SK-N-SH (cell line): ENCODE measurements around the gene SPTLC2. TPM values are rescaled to one million over a fixed set of nuclear protein-coding genes. Genes with fewer than 3 reads are reported as not detected.

Source experiments
- CTCF ChIA-PET: fragments of 300-600, 350-600 bp; formaldehyde crosslinking; extraction: SDS; loops from one replicate; lab custom pipeline; 2021; lab: Yijun Ruan, JAX
- POLR2A ChIA-PET: fragments of 350-600 bp; sonication (Branson Sonifier 250); formaldehyde crosslinking; extraction: SDS; loops from one replicate; lab custom pipeline; 2020; ENCODE audit warnings: antibody characterized with exemption, inconsistent platforms; lab: Yijun Ruan, JAX
- DNase-seq: peaks from one replicate; pipeline ENCODE4 v3.0.0; 2012
- H2AFZ ChIP-seq: fragments of 200-600 bp; sonication (generic); 2 replicates; pipeline ENCODE4 v1.8.1; 2016; ENCODE audit warnings: antibody characterized with exemption, mild to moderate bottlenecking, low read depth
- H3F3A ChIP-seq: fragments of 200-600 bp; sonication (generic); replicated peaks from 2 replicates; pipeline ENCODE3; 2016; ENCODE audit warnings: antibody characterized with exemption, mild to moderate bottlenecking; ENCODE audit not compliant: insufficient read depth
- H3K27ac ChIP-seq, 2 experiments: fragments of 200-500 bp in 1 of 2; fragments of 200-600 bp in 1 of 2; sonication (Bioruptor generic) in 1 of 2; sonication (generic), shearing (Covaris generic) in 1 of 2; 2 replicates each; pipeline versions ENCODE4 v1.5.1 to v1.6.1; 2014 to 2016; ENCODE audit warnings: low read depth in 2 of 2, inconsistent platforms in 1 of 2, low read length in 1 of 2, mild to moderate bottlenecking in 1 of 2, mixed read lengths in 1 of 2
- H3K27me3 ChIP-seq: fragments of 200-600 bp; sonication (generic), shearing (Covaris generic); 2 replicates; pipeline ENCODE4 v1.6.1; 2016; ENCODE audit warnings: mixed run types; ENCODE audit not compliant: insufficient read depth
- H3K36me3 ChIP-seq, 2 experiments: fragments of 200-500 bp in 1 of 2; fragments of 200-600 bp in 1 of 2; sonication (Bioruptor generic) in 1 of 2; sonication (generic) in 1 of 2; replicated peaks in 1 of 2; 2 replicates each; pipeline versions ENCODE3 to v1.5.1; 2014 to 2016; ENCODE audit warnings: low read length in 1 of 2, mild to moderate bottlenecking in 1 of 2; ENCODE audit not compliant: insufficient read depth in 2 of 2, control insufficient read depth in 1 of 2
- H3K4me1 ChIP-seq, 2 experiments: fragments of 200-500 bp in 1 of 2; fragments of 200-600 bp in 1 of 2; sonication (Bioruptor generic) in 1 of 2; sonication (generic), shearing (Covaris generic) in 1 of 2; 2 replicates each; pipeline versions ENCODE4 v1.5.1 to v1.6.1; 2014 to 2016; ENCODE audit warnings: low read depth in 1 of 2, low read length in 1 of 2, mixed run types in 1 of 2; ENCODE audit not compliant: insufficient read depth in 2 of 2, control insufficient read depth in 1 of 2
- H3K4me2 ChIP-seq: fragments of 200-600 bp; sonication (generic), shearing (Covaris generic); 2 replicates; pipeline ENCODE4 v1.6.1; 2017; ENCODE audit warnings: mixed run types
- H3K4me3 ChIP-seq, 2 experiments: fragments of 200-500 bp in 1 of 2; fragments of 200-600 bp in 1 of 2; sonication (Bioruptor generic) in 1 of 2; sonication (generic), shearing (Covaris generic) in 1 of 2; 2 replicates each; pipeline versions ENCODE4 v1.5.1 to v1.8.1; 2014 to 2016; ENCODE audit warnings: low read depth in 2 of 2, inconsistent platforms in 1 of 2, low read length in 1 of 2, mild to moderate bottlenecking in 1 of 2, mixed read lengths in 1 of 2, moderate library complexity in 1 of 2
- H3K79me2 ChIP-seq: fragments of 200-600 bp; sonication (generic); 2 replicates; pipeline ENCODE4 v1.8.1; 2017; ENCODE audit warnings: mild to moderate bottlenecking; ENCODE audit not compliant: insufficient read depth
- H3K9ac ChIP-seq: fragments of 200-600 bp; sonication (generic); 2 replicates; pipeline ENCODE4 v1.6.1; 2017; ENCODE audit warnings: mixed run types
- H3K9me2 ChIP-seq: fragments of 200-600 bp; sonication (generic); 2 replicates; pipeline ENCODE4 v1.6.1; 2017; ENCODE audit warnings: mixed run types
- H3K9me3 ChIP-seq: fragments of 200-600 bp; sonication (generic); 2 replicates; pipeline ENCODE4 v1.6.1; 2017; ENCODE audit warnings: mixed run types, mild to moderate bottlenecking, moderate library complexity
- H4K20me1 ChIP-seq: fragments of 200-600 bp; sonication (generic); 2 replicates; pipeline ENCODE4 v1.6.1; 2017; ENCODE audit warnings: mild to moderate bottlenecking, mixed run types; ENCODE audit not compliant: insufficient read depth
- CHD2 ChIP-seq: fragments of 150-350 bp; IDR thresholded peaks from 2 replicates; pipeline ENCODE4 v1.6.1; 2018; ENCODE audit warnings: low read length; ENCODE audit not compliant: partially characterized antibody
- FOSL2 ChIP-seq: IDR thresholded peaks from 2 replicates; pipeline ENCODE4 v1.4.0; 2012; ENCODE audit warnings: low read depth, mild to moderate bottlenecking, moderate library complexity, borderline replicate concordance
- GATA2 ChIP-seq: sonication (generic); formaldehyde crosslinking; IDR thresholded peaks from 2 replicates; pipeline ENCODE4 v1.5.0; 2020; ENCODE audit warnings: mild to moderate bottlenecking, missing genetic modification reagents
- JUND ChIP-seq: IDR thresholded peaks from 2 replicates; pipeline ENCODE4 v1.4.0; 2012
- MAX ChIP-seq: IDR thresholded peaks from 2 replicates; pipeline ENCODE4 v1.4.0; 2012; ENCODE audit warnings: low read depth
- MEF2A ChIP-seq: IDR thresholded peaks from 2 replicates; pipeline ENCODE4 v1.4.0; 2012; ENCODE audit warnings: low read depth, borderline replicate concordance
- MXI1 ChIP-seq: IDR thresholded peaks from 2 replicates; pipeline ENCODE4 v1.6.1; 2012; ENCODE audit warnings: mild to moderate bottlenecking, low read depth, low read length, improper control_type of control experiment
- NFIC ChIP-seq: IDR thresholded peaks from 2 replicates; pipeline ENCODE4 v1.4.0; 2012; ENCODE audit warnings: borderline replicate concordance
- NRF1 ChIP-seq: IDR thresholded peaks from 2 replicates; pipeline ENCODE4 v1.6.1; 2012; ENCODE audit warnings: low read depth, mild to moderate bottlenecking, low read length
- REST ChIP-seq: IDR thresholded peaks from 2 replicates; pipeline ENCODE4 v1.6.1; 2012; ENCODE audit warnings: mild to moderate bottlenecking, low read depth, low read length, moderate library complexity
- RFX5 ChIP-seq: IDR thresholded peaks from 2 replicates; pipeline ENCODE4 v1.6.1; 2012; ENCODE audit warnings: mild to moderate bottlenecking, improper control_type of control experiment, low read length
- SIN3A ChIP-seq: IDR thresholded peaks from 2 replicates; pipeline ENCODE4 v1.6.1; 2012; ENCODE audit warnings: low read depth, mild to moderate bottlenecking, low read length, moderate library complexity, borderline replicate concordance
- SMC3 ChIP-seq: IDR thresholded peaks from 2 replicates; pipeline ENCODE4 v1.6.1; 2012; ENCODE audit warnings: low read depth, low read length, improper control_type of control experiment
- TEAD4 ChIP-seq: IDR thresholded peaks from 2 replicates; pipeline ENCODE4 v1.4.0; 2012; ENCODE audit warnings: mild to moderate bottlenecking, borderline replicate concordance; ENCODE audit not compliant: insufficient read depth
- USF1 ChIP-seq: IDR thresholded peaks from 2 replicates; pipeline ENCODE4 v1.4.0; 2012; ENCODE audit warnings: low read depth, borderline replicate concordance
- YY1 ChIP-seq: IDR thresholded peaks from 2 replicates; pipeline ENCODE4 v1.4.0; 2012; ENCODE audit warnings: low read depth, mild to moderate bottlenecking
- WGBS: methylation state at CpG from one replicate; pipeline ENCODE4 v1.1.6; 2017; ENCODE audit warnings: low lambda C conversion rate; 5-methylcytosine and 5-hydroxymethylcytosine counted together
- polyA plus RNA-seq, 3 experiments: library from polyadenylated mRNA; depleted of rRNA; stranded (reverse); fragments of >200 nt; gene quantifications; 2 replicates each; pipeline ENCODE4 v1.2.3, GENCODE V29; 2012

Gene SPTLC2
- polyA plus RNA-seq, 1 of the 3 experiments (the other 2 are of a cell fraction): 10.2 TPM

GRCh38 chr14:77458249-77458950 lies 158.0 kb downstream of the SPTLC2 start:
- peak; percentile 59 for DNase-seq
- Histone ChIP-seq H3K9me3 (no peaks in the 10 kb centered on the region), H4K20me1 (peaks cover 13% of the 10 kb centered on the region), H3F3A (peaks cover 4% of the 10 kb centered on the region), H3K9me2 (no peaks in the 10 kb centered on the region), H3K4me3 (peak overlapping the region; percentile 96 to 99), H3K27me3 (no peaks in the 10 kb centered on the region), H3K9ac (peak overlapping the region; percentile 88), H3K4me2 (peak overlapping the region; percentile 79), H3K79me2 (peaks cover 75% of the 10 kb centered on the region), H3K36me3 (peaks cover 37 to 39% of the 10 kb centered on the region in 2 experiments), H2AFZ (peak overlapping the region; percentile 96; the same call in 1 of the 2 replicates), H3K4me1 (peaks cover 12% of the 10 kb centered on the region in 2 experiments; a peak in 3 of 4 replicates), H3K27ac (peak overlapping the region; percentile 92 to 96)
- ChIA-PET POLR2A (interaction anchor here (1.0 to 1.3 kb wide), 3 partner anchors 81 to 137 kb away, joined by 3 read pairs; partner anchors contain the start of genes GSTZ1, SAMD15 and TMED8), CTCF (interaction anchor here (0.6 to 2.9 kb wide), 29 partner anchors 9 to 306 kb away, joined by 3 to 40 read pairs (median 5); partner anchors contain the start of genes ALKBH1, ISM2 and SLIRP)
- 3% methylated on average over 19 of the region's 29 CpGs for WGBS
- TF ChIP-seq MAX (peak; percentile 46), RFX5 (no peak), SMC3 (no peak), SIN3A (0 out of 2 replicates have a peak, but pooled peaks have one; percentile 21), USF1 (no peak), MXI1 (peak; percentile 95)

GRCh38 chr14:77457522-77458248 lies 158.8 kb downstream of the SPTLC2 start, which contains the start of the genes AHSA1 and VIPAS39:
Gene AHSA1 (plus strand): TSS chr14:77458093. CDS start chr14:77458190, 97 bp downstream.
Gene VIPAS39 (minus strand): TSS chr14:77457601. CDS start chr14:77454102, 3,499 bp downstream.
- peak; percentile 91 for DNase-seq
- peak within 1 kb of the TSS; percentile 96 for H2AFZ ChIP-seq
- H3K4me2 ChIP-seq: peak within 1 kb of the TSS; percentile 81
- peak within 1 kb of the TSS; percentile 88 for H3K9ac ChIP-seq
- peaks cover 30 to 40% of the 10 kb centered on the region in 2 experiments for H3K36me3 ChIP-seq
- no peaks in the 10 kb centered on the region for H3K9me2 ChIP-seq
- peaks cover 75% of the 10 kb centered on the region for H3K79me2 ChIP-seq
- peaks cover 12% of the 10 kb centered on the region in 2 experiments; a peak in 3 of 4 replicates for H3K4me1 ChIP-seq
- no peaks in the 10 kb centered on the region for H3K9me3 ChIP-seq
- no peaks in the 10 kb centered on the region for H3K27me3 ChIP-seq
- H4K20me1 ChIP-seq: peaks cover 13% of the 10 kb centered on the region
- WGBS: under 1% methylated on average over 28 of the region's 50 CpGs
- POLR2A ChIA-PET: interaction anchor here (0.8 to 1.3 kb wide), 3 partner anchors 81 to 136 kb away, joined by 3 to 6 read pairs (median 4); partner anchors contain the start of genes GSTZ1, POMT2, SAMD15 and TMED8
- H3F3A ChIP-seq: peaks cover 4% of the 10 kb centered on the region
- CTCF ChIA-PET: interaction anchor here (0.6 to 2.9 kb wide), 7 partner anchors 12 to 305 kb away, joined by 3 to 40 read pairs (median 3); no protein-coding TSS in a partner anchor
- H3K27ac ChIP-seq: peak within 1 kb of the TSS; percentile 92 to 96
- H3K4me3 ChIP-seq: peak within 1 kb of the TSS; percentile 96 to 99
- no peak for TF ChIP-seq NFIC
- peak; percentile 51; the same call in 1 of the 2 replicates for TF ChIP-seq YY1
- no peak for TF ChIP-seq TEAD4
- TF ChIP-seq MEF2A: no peak
- TF ChIP-seq MAX: peak; percentile 5
- no peak for TF ChIP-seq FOSL2
- no peak for TF ChIP-seq USF1
- 0 out of 2 replicates have a peak, but pooled peaks have one; percentile 20 for TF ChIP-seq REST
- no peak for TF ChIP-seq GATA2 (CRISPR knock-in tag)
- TF ChIP-seq NRF1: no peak
- no peak for TF ChIP-seq RFX5
- peak; percentile 99 for TF ChIP-seq CHD2
- TF ChIP-seq JUND: no peak
